Peyer's patch (tissue), 4 donors: ENCODE data around the gene C1orf116. TPM values are rescaled to one million over a fixed set of nuclear protein-coding genes. Genes with fewer than 3 reads are reported as not detected.

ENCODE experiments used
- DNase-seq, 3 donors: peaks; one replicate each; pipeline ENCODE4 v3.0.0-alpha.2; 2017 to 2019
- H3K27ac ChIP-seq, 4 donors: fragments of 200-600 bp; sonication (generic); one replicate each; pipeline ENCODE4 v1.5.1; 2016 to 2019
- H3K27me3 ChIP-seq, 2 donors: fragments of 200-600 bp; sonication (generic); one replicate each; pipeline ENCODE4 v1.5.1; 2019
- H3K36me3 ChIP-seq, 3 donors: fragments of 200-600 bp; sonication (generic); one replicate each; pipeline ENCODE4 v1.5.1; 2016 to 2019
- H3K4me1 ChIP-seq, 4 donors: fragments of 200-600 bp; sonication (generic); one replicate each; pipeline ENCODE4 v1.5.1; 2016 to 2019
- H3K4me3 ChIP-seq, 4 donors: fragments of 200-600 bp; sonication (generic); 1 replicate in 3 of 4; 2 replicates in 1 of 4; pipeline ENCODE4 v1.5.1; 2016 to 2019; ENCODE audit warnings: mild to moderate bottlenecking in 1 of 4
- H3K9me3 ChIP-seq, 4 donors: fragments of 200-600 bp; sonication (generic); one replicate each; pipeline ENCODE4 v1.5.1; 2016 to 2019; ENCODE audit warnings: mild to moderate bottlenecking in 1 of 4
- POLR2A ChIP-seq, 2 donors: fragments of 450-650 bp; IDR thresholded peaks; one replicate each; pipeline ENCODE4 v1.5.1; 2017; ENCODE audit warnings: antibody characterized with exemption in 2 of 2, mild to moderate bottlenecking in 2 of 2, moderate library complexity in 2 of 2
- total RNA-seq, 4 donors: library from RNA; depleted of rRNA; stranded (reverse); fragments of >200 nt; gene quantifications; one replicate each; pipeline ENCODE4 v1.1.0, GENCODE V29; 2016
- TF ChIP-seq, protein P1 (sequence below), 6 experiments: fragments of 450-650 bp in 4 of 6; fragments of 200-600 bp in 2 of 6; sonication (generic) in 1 of 6; IDR thresholded peaks; one replicate each; pipeline ENCODE4 v1.5.1; 2017 to 2019; ENCODE audit warnings: antibody characterized with exemption in 6 of 6, mild to moderate bottlenecking in 3 of 6, moderate library complexity in 1 of 6

Gene C1orf116
- total RNA-seq, 4 donors from 2014 or later, result 4.1 to 72.3 (median 56.7) TPM

DNA sequence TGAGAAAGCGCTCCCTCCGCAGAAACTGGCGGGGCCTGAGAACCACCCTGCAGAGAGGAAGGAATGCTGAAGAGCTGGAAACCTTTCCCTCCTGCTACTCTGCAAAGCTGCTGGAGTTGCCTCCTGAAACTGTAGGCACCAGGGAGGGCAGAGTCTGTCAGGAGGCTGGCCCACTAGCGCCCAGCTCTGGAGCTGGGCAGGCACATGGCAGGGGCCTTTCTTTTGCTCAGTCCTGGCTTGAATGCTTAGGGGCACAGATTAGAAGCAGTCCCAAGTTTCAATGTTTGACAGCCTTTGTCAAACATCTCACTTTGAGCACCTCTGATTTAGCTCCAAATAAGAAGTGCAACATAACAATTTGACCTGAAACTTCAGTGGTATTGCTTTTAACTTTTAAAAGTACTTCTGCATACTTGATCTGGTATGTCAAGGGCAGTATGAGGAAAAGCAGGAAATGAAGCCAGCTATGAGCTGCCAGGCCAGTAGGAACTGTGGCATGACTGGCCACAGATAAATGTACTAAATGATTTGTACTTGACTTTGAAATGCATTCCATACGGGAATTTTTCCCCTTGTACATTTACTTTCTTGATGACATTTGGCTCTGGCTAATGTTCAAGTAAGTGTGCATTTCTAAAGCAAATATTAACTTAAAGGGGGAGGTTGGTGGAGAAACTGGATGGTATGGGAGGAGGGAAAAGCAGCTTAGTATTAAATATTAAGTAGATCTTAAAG lies 7.2 kb downstream of the C1orf116 start:
- peak overlapping the region in 3 of 4 donors; percentile 62 to 97 (median 93) for H3K27ac ChIP-seq
- no peaks in the 10 kb centered on the region for H3K27me3 ChIP-seq
- TF ChIP-seq POLR2A (IDR thresholded peaks at IDR 0.05), result no peak
- TF ChIP-seq, protein P1, sequence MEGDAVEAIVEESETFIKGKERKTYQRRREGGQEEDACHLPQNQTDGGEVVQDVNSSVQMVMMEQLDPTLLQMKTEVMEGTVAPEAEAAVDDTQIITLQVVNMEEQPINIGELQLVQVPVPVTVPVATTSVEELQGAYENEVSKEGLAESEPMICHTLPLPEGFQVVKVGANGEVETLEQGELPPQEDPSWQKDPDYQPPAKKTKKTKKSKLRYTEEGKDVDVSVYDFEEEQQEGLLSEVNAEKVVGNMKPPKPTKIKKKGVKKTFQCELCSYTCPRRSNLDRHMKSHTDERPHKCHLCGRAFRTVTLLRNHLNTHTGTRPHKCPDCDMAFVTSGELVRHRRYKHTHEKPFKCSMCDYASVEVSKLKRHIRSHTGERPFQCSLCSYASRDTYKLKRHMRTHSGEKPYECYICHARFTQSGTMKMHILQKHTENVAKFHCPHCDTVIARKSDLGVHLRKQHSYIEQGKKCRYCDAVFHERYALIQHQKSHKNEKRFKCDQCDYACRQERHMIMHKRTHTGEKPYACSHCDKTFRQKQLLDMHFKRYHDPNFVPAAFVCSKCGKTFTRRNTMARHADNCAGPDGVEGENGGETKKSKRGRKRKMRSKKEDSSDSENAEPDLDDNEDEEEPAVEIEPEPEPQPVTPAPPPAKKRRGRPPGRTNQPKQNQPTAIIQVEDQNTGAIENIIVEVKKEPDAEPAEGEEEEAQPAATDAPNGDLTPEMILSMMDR (IDR thresholded peaks at IDR 0.05), result no peak
- H3K4me3 ChIP-seq, result no peak overlapping the region
- peaks cover 0 to 51% (median 5%) of the 10 kb centered on the region in 4 donors for H3K4me1 ChIP-seq
- H3K36me3 ChIP-seq, result peaks cover 0 to 9% (median 0%) of the 10 kb centered on the region in 3 donors
- peak in 1 of 3 donors; percentile 57 for DNase-seq
- no peaks in the 10 kb centered on the region for H3K9me3 ChIP-seq

DNA sequence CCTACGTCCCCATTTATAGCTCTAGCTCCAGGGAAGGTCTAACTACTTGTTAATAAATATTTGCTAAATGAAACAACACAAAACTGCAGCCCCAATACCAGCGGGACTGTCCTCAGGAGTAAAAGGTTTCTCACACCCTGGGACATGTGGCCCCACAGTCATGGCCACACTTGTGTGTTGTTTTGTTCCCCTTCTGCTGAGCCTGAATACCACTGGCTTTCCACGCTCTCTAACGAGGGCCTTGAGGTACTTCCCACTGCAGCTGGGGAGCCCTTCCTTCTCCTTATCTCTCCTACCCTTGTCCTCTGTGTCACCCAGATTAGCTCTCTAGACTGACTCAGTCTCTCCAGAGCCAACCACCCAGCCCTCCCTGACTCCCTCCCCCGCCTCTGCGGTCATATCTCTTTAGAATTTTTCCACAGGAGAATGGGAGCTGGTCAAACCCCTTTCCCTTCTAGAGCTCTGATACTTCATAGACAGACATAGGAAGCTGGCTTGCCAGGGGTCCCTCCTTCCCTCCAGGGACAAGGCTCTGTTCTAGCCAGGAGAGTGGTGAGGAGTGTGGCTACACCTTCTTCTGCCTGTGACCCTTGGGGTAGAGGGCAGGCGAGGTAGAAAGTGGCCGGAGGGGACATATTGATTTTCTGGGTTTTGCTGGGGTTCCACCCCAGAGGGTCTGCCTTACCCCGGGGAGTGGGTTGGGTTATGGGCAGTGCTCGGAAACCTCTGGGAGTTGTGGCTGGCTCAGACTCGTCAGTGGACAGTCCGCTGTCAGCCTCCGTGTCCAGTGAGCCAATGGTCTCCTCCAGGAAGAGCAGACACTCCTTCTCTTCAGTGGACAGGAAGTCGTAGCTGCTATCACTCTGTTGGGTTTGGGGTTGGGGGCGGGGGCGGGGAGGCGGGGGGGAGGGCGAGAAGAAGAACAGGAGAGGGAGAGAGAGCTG lies 8.1 kb downstream of the C1orf116 start:
- peak overlapping the region in 3 of 4 donors; percentile 62 to 97 (median 93) for H3K27ac ChIP-seq
- peak in 2 of 3 donors; percentile 69 to 80 for DNase-seq

DNA sequence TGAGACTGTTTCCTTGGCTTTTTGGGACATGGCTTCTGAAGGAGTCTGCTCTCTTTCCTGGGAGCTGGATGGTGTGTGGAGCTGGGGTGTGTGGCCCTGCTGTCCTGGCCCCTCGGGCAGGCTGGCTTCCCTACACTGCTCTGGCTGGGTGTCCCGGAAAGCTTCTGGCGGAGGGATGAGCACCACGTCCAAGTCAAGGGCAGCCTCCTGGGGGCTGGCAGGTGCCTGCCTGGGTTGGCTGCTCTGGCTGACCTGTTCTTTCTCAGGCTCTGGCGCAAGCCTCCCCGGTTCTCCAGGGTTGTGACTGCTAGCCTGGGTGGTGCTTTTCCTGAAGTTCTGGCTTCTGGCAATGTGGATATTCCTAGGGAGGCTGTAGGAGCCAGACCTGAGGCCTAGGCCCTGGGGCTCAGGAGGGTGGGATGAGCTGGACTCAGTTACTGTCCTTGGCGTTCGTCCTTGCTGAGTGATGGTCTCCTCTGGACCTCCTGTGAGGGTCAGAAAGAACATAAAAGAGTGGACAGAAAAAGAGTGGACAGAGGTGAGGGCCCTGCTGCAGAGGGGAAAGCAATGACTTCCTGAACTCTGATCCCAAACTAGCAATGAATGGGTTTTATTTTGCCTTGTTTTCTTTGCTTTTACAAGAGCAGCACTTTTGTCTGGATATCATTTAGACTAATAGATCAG lies 9.4 kb downstream of the C1orf116 start:
- Histone ChIP-seq H3K4me3 (no peak overlapping the region), H3K27me3 (no peaks in the 10 kb centered on the region), H3K4me1 (peaks cover 0 to 39% (median 5%) of the 10 kb centered on the region in 4 donors), H3K27ac (peak overlapping the region in 1 of 4 donors; percentile 97), H3K36me3 (peaks cover 0 to 9% (median 0%) of the 10 kb centered on the region in 3 donors), H3K9me3 (no peaks in the 10 kb centered on the region)
- TF ChIP-seq, protein P1 (IDR thresholded peaks at IDR 0.05), result no peak
- no peak for TF ChIP-seq POLR2A (IDR thresholded peaks at IDR 0.05)
- no peak for DNase-seq

More for the DNA sequence above, 8.1 kb downstream of the C1orf116 start:
- Histone ChIP-seq H3K4me1 (peaks cover 0 to 48% (median 5%) of the 10 kb centered on the region in 4 donors), H3K27me3 (no peaks in the 10 kb centered on the region), H3K9me3 (no peaks in the 10 kb centered on the region), H3K4me3 (no peak overlapping the region), H3K36me3 (peaks cover 0 to 9% (median 0%) of the 10 kb centered on the region in 3 donors)
- TF ChIP-seq, protein P1 (IDR thresholded peaks at IDR 0.05), result no peak
- peak in 1 of 2 donors; percentile 69 for TF ChIP-seq POLR2A (IDR thresholded peaks at IDR 0.05)

DNA sequence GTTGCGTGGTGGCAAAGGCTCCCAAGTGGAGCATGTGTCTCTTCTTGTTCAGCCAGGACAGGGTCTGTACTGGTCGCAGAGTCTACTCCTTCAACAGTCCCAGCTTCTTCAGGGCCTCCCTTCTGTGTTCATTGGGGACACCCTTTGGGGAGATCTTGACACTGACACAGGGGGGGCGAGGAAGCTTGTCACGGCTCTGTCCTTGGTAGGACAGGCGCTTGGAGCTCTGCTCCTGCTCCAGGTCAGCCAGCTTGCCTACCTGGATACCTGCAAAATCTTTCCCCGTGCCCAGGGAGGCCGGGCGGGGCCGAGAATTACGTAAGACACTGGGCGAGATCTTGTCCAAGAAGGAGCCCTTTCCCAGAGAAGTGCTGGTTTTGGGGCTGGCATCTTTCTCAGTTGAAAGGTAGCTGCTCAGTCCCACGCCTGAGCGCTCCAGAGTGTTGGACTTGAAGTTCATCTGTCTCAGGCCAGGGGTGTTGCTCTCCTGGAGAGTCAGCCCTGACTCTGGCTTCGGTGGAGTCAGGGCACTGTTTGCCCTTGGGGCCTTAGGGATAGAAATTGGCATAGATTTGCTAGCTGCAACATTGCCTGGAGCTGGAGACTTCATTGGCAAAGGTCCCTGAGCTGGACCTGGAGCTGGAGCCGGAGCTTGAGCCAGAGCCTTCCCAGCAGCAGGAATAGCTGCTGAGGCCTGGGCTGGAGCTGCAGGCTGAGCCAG lies 10.5 kb downstream of the C1orf116 start:
- no peaks in the 10 kb centered on the region for H3K9me3 ChIP-seq
- H3K27ac ChIP-seq, result peak overlapping the region in 1 of 4 donors; percentile 69
- DNase-seq, result no peak
- no peak overlapping the region for H3K4me3 ChIP-seq
- TF ChIP-seq, protein P1 (IDR thresholded peaks at IDR 0.05), result no peak
- TF ChIP-seq POLR2A (IDR thresholded peaks at IDR 0.05), result no peak
- peaks cover 0 to 39% (median 5%) of the 10 kb centered on the region in 4 donors for H3K4me1 ChIP-seq
- H3K27me3 ChIP-seq, result no peaks in the 10 kb centered on the region
- H3K36me3 ChIP-seq, result peaks cover 0 to 9% (median 0%) of the 10 kb centered on the region in 3 donors
